Stimulated activated CD8-positive, alpha-beta memory T cell treated with anti-CD3 and anti-CD28 coated beads, Interleukin-7, amount 100 ng/mL, for 24 hours (primary cell): ENCODE results near the gene NQO1.

Experiments
- DNase-seq: peaks from one replicate; pipeline ENCODE4 v3.0.0-alpha.2; 2020; ENCODE audit warnings: low read depth

NQO1 gene

DNA sequence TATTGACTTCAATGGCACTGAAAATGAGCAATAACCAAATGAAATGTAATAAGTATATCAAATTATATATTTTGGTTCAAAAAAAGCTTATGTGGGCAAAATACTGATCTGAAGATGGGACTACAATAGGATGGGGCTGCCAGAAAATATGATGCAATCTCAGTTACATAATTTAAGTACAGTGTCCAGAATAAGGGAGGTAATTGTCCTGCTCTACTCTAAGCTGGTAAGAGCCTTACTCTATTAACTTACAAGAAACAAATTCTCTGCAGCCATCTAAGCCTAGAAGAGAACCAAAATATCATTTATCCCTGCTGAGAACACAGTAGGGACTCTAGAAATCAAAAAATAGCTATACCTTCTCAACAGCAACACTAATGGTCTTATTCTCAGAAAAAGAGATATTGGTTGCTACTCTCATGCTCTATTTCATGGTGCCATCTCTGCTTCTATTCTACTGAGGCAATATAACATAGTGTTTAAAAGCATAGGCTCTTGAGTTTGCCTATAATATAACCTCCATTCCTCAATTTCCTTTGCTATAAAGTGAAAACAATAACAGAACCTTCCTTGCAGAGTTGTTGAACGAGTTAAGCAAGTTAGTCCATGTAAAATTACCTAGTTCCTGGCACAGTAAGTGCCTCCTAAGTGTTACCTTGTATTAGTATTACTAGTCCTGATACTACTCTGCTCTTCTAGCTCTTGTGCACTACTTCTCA lies 19.9 kb downstream of the NQO1 start:
- DNase-seq: no peak

DNA sequence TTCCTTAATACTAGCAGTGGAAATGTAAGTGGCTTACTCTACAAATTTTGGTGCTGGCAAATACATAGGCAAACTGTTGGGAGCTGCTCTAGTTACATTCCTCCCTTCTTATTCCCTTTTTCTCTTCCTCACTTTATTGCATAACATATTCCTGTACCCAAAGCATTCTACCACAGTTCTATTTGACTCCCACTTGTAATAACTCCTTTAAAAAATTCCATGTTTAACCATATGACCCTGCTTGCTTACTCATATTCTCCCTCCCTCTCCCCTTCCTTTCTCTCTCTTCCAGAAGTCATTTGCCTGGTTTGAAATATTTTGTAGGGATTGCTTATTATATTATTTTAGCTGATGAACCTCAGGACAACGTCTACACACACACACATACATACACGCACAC lies 22.7 kb downstream of the NQO1 start:
- DNase-seq: no peak

DNA sequence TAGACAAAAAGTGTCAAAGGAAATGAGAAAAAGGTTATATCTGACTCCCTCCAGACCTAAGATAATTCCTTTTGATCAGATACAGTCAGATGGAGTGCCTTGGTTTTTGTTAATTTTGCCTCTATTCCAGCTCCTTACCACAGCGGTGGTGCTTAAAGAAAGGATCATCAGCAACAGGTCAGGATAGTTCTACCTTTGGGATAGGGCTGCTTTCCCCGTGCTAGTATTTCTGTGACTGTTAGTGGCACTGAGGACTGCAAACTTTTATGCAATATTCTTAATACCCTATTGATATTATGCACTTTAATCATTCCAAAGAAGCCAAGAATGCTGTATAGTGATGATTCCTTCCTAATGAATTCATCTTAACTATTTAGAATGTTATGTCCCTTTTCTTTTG lies 24.5 kb downstream of the NQO1 start:
- no peak for DNase-seq

DNA sequence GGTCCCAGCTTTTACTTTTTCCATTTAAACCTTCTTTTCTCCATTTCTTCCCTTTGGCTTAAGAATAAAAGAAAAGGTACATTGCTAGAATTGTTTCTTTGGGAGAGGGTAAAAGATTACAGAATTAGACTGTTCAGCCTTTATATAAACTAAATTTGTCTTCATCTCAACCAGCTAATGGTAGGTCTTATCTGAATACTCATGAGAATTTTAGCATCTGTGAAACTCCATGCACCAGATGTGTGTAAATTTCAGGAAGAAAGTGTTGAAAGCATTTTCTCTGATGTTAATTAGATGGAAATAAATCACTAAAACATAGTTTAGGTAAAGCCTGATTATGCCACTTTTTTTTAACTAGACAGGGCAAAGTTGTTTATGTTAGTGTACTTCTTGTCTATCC lies 24.9 kb downstream of the NQO1 start:
- DNase-seq: no peak

DNA sequence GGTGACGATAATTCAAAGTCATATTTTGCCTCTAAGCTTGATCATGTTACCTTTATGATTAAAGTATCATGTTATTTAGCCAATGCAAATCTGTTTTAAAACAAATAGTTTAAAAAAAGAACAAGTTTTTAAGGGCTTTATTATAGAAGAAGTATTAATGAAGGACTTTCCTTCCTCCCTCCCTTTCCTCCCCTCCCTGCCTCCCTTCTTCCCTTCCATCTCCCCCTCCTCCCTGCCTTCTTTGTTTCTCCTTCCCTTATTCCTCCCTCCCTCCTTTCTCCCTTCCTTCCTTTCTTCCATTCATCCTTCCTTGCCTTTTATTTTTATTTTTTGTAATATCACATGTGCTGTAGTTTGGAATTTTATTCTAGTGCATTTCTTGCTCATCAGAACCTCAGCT lies 26.4 kb downstream of the NQO1 start:
- DNase-seq: no peak

DNA sequence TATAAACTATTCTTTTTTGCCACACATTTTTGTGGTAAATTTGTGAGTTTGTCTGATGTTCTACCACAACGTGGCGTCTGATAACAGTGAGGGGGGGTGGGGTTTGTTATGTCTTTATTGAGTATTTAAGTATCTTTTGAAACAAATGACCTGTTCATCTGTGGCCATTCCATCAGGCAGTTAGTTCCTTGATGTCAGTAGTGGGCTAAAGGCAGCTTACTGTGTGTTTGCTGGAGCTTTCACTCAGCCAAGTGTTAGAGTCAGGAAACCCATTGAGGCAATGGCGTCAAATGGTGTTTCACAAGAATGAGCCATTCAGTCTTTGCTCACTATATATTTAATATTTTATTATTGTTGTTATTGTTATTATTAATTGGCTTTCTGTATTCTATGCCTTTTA lies 28.0 kb downstream of the NQO1 start:
- DNase-seq: no peak

DNA sequence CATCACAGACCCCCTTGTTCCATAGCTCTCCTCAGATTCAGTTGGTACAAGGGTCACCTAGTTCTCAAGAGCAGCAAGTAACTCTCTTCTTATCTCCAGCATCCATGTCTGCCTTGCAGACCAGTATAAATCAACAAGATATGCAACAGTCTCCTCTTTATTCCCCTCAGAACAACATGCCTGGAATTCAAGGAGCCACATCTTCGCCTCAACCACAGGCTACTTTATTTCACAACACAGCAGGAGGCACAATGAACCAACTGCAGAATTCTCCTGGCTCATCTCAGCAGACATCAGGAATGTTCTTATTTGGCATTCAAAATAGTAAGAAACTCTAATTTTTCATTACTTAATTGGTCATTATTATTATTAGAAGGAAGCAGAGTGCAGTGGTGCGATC lies 32.4 kb downstream of the NQO1 start:
- DNase-seq: no peak

DNA sequence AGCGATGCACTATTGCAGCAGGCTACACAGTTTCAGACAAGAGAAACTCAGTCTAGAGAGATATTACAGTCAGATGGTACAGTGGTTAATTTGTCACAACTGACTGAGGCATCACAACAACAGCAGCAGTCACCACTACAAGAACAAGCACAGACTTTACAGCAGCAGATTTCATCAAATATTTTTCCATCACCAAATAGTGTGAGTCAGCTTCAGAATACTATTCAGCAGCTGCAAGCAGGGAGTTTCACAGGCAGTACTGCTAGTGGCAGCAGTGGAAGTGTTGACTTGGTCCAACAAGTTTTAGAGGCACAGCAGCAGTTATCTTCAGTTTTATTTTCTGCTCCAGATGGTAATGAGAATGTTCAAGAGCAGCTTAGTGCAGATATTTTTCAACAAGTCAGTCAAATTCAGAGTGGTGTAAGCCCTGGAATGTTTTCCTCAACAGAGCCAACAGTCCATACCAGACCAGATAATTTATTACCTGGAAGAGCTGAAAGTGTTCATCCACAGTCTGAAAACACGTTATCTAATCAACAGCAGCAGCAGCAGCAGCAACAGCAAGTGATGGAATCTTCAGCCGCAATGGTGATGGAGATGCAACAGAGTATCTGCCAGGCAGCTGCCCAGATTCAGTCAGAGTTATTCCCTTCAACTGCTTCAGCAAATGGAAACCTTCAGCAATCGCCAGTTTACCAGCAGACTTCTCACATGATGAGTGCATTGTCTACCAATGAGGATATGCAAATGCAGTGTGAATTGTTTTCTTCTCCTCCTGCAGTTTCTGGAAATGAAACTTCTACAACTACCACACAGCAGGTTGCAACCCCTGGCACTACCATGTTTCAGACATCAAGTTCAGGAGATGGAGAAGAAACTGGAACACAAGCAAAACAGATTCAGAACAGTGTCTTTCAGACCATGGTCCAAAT lies 34.1 kb downstream of the NQO1 start:
- DNase-seq: no peak

DNA sequence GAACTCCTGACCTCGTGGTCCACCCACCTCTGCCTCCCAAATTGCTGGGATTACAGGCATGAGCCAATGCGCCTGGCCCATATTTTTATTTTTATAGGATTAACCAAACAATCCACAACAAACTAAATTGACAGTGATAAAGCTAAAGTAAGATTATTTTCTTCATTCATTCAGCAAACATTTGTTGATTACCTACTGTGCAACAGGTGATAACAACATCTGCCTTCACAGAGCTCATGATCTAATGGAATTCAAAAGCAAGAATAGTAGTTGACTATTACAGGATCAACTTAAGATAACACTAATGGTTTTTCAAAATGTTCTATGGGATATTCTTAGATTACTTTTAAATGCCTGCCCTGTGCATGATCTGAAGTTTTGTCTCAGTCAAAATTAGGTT lies 37.8 kb downstream of the NQO1 start:
- no peak for DNase-seq

DNA sequence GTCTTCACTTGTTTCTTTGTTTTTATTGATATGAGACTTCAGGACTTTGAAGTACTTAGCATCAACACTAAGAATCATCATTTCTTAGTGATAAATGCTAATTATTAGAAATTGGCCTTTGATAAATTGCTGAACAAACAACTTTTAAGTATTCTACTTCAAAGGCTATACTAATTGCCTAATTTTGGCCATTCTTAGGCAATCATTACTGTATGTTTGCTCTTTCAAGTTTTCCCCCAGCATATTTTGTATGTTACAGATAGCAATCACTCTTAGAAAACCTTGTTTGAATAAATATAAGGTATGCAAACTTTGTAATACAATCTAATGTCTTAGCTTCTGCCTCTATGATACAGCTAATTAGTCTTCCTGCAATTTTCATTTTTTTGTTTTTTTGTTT lies 46.0 kb downstream of the NQO1 start:
- DNase-seq: no peak

DNA sequence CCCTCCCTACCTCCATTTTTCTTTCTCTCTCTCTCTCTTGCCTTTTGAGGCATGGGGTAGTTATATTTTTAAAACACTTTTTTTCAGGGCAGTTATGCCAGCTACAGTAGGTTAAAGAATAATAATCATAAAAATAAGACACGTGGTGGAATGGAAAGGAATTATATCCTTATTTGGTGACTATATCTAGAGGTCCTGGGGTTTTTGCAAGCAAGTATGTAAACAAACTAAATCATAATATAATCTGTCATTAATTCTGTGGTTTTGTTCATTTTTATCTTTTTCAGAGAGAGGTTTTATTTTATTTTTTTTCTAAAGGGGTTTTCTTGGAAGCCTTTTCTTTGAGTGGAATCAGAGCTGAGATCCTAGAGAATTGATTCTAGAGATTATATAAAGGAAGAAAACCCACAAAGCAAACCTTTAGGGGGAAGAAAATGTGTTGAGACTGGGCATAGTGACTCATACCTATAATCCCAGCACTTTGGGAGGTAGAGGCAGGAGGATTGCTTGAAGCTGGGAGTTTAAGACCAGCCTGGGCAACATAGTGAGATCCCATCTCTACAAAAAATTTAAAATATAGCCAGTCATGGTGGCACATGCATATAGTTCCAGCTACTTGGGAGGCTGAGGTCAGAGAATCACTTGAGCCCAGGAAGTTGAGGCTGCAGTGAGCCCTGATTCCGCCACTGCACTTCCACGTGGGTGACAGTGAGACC lies 53.2 kb downstream of the NQO1 start:
- no peak for DNase-seq

DNA sequence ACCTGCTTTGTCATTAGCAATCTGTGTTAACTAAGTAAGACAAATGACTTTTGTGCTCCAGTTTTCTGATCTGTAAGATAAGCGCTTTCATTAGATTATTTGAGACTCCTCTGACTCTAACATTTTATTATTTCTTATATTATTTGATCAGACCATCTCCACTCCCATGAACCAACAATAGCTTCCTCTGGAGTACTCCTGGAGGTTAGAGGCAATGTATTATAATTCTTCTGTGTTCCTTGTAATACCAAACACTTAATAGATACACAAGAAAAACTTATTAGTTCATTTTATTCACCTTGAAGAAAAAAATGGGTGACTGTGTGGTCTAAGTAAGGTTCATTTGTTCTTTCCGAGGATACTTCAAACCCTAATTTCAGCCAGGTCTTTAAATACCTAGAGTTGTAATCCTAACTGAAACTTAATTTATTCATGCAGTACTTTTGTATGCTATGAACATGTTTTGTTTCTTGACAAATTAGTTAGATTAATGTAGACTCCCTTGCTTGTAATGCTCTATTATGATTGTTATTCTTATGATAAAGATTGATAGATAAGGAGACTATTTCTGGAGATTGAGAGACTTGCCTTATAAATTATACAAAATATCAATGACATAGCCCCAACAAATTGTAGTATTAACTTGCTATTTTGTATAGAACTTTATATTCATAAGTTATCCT lies 53.9 kb downstream of the NQO1 start:
- no peak for DNase-seq

DNA sequence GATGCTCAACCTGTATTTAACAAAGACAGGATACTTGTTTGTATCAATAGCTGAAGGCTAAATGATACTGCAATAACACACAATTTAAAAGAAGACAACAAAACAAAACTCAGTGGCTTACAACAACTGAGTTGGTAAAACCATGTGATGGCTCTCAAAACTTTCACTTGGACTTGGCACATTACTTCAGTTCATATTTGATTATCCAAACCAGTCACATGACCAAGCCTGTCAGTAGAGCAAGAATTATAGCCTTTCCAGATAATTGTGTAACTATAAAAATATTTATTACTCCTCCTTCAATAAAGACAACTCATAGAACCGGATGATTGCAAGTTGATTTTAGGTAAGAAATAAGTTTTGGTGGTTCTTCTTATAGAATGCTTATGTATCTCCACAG lies 56.8 kb downstream of the NQO1 start:
- no peak for DNase-seq

DNA sequence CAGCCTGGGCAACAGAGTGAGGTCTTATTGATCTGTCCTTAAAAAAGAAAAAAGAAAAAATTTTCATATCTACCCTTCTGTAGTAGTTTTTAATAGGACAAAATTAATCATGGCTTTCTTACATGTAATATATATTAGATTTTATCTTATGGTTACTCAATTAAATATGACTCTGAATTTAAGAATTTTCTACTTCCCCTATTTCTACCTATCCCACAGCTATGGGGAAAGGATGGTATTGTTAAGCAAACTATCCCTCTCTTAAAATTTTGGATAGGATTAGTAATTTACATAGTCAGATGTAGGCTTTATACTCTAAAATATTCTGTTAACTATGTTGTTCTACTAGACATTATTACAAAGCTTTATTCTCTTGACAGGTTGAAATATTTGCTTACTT lies 62.5 kb downstream of the NQO1 start:
- DNase-seq: no peak

DNA sequence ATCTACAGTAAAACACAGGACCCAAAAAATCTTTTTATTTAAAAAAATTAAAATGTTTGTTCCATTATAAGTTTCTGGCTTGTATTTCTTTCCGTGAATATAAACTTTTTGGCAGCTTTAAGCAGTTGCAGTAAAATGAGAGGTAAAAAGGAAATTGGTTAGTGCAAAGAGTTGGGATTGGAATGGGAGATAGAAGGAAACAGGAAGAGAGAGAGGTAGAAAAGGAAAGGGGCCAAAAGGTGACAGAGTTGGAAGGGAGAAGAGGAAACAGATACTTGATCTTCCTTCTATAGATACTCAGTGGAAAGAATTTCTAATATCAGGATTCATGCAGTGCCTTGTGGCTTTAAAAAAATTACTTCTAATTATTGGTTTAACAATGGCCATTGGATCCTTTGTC lies 63.5 kb downstream of the NQO1 start:
- DNase-seq: no peak

DNA sequence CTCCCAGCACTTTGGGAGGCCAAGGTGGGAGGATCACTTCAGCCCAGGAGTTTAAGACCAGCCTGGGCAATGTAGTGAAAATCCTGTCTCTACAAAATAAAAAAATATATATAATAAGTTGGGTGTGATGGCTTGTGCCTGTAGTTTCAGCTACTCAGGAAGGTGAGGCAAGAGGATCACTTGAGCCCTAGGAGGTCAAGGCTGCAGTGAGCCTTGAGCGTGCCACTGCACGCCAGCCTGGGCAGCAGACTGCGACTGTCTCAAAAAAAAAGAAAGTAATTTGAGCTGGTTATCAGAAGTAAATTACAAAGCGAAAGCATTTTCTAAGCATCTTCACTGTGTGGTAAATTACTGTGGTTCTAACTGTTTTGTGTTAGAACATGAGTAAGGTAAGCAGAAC lies 66.2 kb downstream of the NQO1 start:
- DNase-seq: no peak
